AG04450 (cell line): Measurements from ENCODE around the gene CHRNA7. TPM values are rescaled to one million over a fixed set of nuclear protein-coding genes. Genes with fewer than 3 reads are reported as not detected.
"Not testable (repeated sequence)": the region's sequence is repeated elsewhere in the genome, so short reads cannot be mapped to it uniquely, and the experiment has no call there.

Source experiments
- CTCF ChIA-PET: fragments of 300-600, 350-600 bp; formaldehyde crosslinking; extraction: SDS; loops from one replicate; lab custom pipeline; 2022; ENCODE audit warnings: antibody characterized with exemption, inconsistent platforms; lab: Charles Lee
- POLR2A ChIA-PET: fragments of 350-600 bp; formaldehyde crosslinking; extraction: SDS; loops from one replicate; lab custom pipeline; 2021; ENCODE audit warnings: antibody characterized with exemption, inconsistent platforms; lab: Yijun Ruan, JAX
- DNase-seq: peaks from one replicate; pipeline ENCODE4 v3.0.0-alpha.2; 2011; ENCODE audit warnings: low read depth, low spot score
- H3K27ac ChIP-seq: one replicate; pipeline ENCODE4 v1.5.1; 2012; ENCODE audit warnings: low read depth, low read length, control low read depth
- H3K27me3 ChIP-seq: one replicate; pipeline ENCODE4 v1.6.0; 2012; ENCODE audit warnings: low read length; ENCODE audit not compliant: control insufficient read depth, insufficient read depth
- H3K4me3 ChIP-seq: 2 replicates; pipeline ENCODE4 v1.5.1; 2011; ENCODE audit warnings: mild to moderate bottlenecking, low read depth, low read length, control low read depth
- H3K9me3 ChIP-seq: 2 replicates; pipeline ENCODE4 v1.5.1; 2012; ENCODE audit warnings: low read length; ENCODE audit not compliant: control insufficient read depth, insufficient read depth
- CTCF ChIP-seq: IDR thresholded peaks from 2 replicates; pipeline ENCODE4 v1.5.1; 2011; ENCODE audit warnings: low read depth, low read length, control low read depth, inconsistent platforms
- polyA plus RNA-seq: library from polyadenylated mRNA; depleted of rRNA; stranded (reverse); fragments of >200 nt; gene quantifications from 2 replicates; pipeline ENCODE4 v1.2.3, GENCODE V29; 2011

CHRNA7 gene
- polyA plus RNA-seq, 1 experiment: 0.27 TPM

GRCh38 chr15:32152574-32152973, 122.3 kb downstream of the CHRNA7 start:
- no peak for DNase-seq
- CTCF ChIA-PET: no interaction called here
- no peaks in the 10 kb centered on the region for H3K27me3 ChIP-seq

DNA sequence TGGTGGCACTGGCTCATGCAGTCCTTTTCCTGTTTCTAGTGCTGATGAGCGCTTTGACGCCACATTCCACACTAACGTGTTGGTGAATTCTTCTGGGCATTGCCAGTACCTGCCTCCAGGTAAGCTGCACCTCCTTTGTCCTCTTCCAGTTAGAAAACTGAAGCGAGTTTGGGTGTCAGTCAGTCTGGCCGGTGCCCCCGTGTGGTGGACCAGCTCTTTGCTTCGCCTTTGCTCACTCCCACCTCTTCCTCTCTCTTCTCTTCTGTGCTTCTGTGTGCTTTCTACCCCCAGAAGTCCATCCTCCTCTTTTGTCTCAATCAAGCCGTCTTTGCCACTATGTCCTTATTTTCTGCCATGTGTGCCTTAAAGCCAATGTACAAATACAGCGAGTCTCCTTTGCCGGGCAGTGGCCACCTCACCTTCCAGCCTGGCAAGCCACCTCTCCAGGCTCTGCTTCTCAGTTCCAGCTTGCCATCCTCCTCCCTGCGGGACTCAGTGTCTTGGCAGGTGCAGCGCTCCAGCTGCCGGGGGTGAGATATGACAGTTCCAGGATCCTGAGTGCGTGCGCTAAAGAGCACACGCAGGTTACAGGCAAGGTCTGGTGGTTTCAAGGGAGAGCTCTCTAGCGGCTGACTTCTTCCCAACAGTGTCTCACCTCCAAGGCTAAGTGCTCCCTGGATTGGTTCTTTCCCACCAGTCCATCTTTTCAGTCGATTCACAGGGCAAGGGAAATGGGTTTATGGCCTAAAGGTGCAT, 123.7 kb downstream of the CHRNA7 start:
- H3K4me3 ChIP-seq, CTCF ChIA-PET, DNase-seq, H3K9me3 ChIP-seq, H3K27ac ChIP-seq, POLR2A ChIA-PET, H3K27me3 ChIP-seq: not testable (repeated sequence)

More at GRCh38 chr15:32152574-32152973, 122.3 kb downstream of the CHRNA7 start:
- no peak overlapping the region for H3K4me3 ChIP-seq
- no peaks in the 10 kb centered on the region; the same call in 1 of the 2 replicates for H3K9me3 ChIP-seq
- POLR2A ChIA-PET: no interaction called here
- no peak for TF ChIP-seq CTCF
- H3K27ac ChIP-seq: no peak overlapping the region

DNA sequence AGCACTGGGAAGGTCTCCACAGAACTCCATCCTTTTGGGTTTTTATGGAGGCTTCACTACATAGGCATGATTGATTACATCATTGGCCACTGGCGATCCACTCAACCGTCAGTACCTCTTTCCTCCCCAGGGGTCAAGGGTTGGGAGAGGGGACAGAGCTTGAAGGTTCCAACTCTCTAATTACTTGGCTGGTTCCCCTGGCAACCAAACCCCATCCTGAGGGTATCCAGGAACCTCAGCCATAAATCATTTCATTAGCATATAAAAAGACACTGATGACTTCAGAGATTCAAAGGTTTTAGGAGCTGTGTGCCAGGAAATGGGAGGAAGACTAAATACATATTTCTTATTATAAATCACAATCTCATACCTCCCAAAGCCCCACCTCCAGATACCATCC, 131.8 kb downstream of the CHRNA7 start:
- CTCF ChIA-PET, H3K9me3 ChIP-seq, POLR2A ChIA-PET, DNase-seq, H3K4me3 ChIP-seq, H3K27ac ChIP-seq, H3K27me3 ChIP-seq: not testable (repeated sequence)

GRCh38 chr15:32164065-32164464, 133.8 kb downstream of the CHRNA7 start:
- H3K9me3 ChIP-seq, H3K27me3 ChIP-seq, POLR2A ChIA-PET, CTCF ChIA-PET, DNase-seq, H3K27ac ChIP-seq, H3K4me3 ChIP-seq: not testable (repeated sequence)

GRCh38 chr15:32164747-32165146, 134.4 kb downstream of the CHRNA7 start:
- H3K27ac ChIP-seq, H3K27me3 ChIP-seq, CTCF ChIA-PET, H3K4me3 ChIP-seq, POLR2A ChIA-PET, DNase-seq, H3K9me3 ChIP-seq: not testable (repeated sequence)

DNA sequence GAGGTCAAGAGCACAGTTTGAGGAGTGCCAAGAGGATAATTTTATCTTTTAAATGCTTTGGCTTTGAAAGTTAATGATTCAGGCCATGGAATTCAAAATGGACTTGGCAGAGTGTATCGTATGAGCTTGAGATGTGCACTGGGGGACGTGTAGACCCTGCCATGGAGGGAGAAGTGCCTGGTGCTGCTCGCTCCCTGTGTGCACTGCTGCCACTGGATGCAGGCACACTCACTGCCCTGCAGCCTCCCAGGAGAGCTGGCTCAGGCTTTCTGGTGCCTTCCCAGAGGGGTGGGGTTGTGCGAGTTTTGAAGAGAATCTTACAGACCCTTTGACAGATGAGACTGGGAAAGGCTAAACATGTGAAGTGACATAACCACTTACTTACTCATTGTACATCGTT, 135.5 kb downstream of the CHRNA7 start:
- POLR2A ChIA-PET, H3K4me3 ChIP-seq, H3K9me3 ChIP-seq, CTCF ChIA-PET, DNase-seq, H3K27me3 ChIP-seq, H3K27ac ChIP-seq: not testable (repeated sequence)

- CTCF ChIA-PET, H3K4me3 ChIP-seq, H3K27me3 ChIP-seq, H3K27ac ChIP-seq, DNase-seq, POLR2A ChIA-PET, H3K9me3 ChIP-seq: not testable (repeated sequence)
These were observed 136.0 kb downstream of the CHRNA7 start for GRCh38 chr15:32166270-32166669.

DNA sequence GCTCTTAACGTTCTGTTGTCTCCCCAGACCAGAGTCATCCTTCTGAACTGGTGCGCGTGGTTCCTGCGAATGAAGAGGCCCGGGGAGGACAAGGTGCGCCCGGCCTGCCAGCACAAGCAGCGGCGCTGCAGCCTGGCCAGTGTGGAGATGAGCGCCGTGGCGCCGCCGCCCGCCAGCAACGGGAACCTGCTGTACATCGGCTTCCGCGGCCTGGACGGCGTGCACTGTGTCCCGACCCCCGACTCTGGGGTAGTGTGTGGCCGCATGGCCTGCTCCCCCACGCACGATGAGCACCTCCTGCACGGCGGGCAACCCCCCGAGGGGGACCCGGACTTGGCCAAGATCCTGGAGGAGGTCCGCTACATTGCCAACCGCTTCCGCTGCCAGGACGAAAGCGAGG, 137.6 kb downstream of the CHRNA7 start:
- H3K4me3 ChIP-seq, H3K9me3 ChIP-seq, CTCF ChIA-PET, DNase-seq, H3K27ac ChIP-seq, H3K27me3 ChIP-seq, POLR2A ChIA-PET: not testable (repeated sequence)

- H3K9me3 ChIP-seq, H3K4me3 ChIP-seq, DNase-seq, H3K27ac ChIP-seq, CTCF ChIA-PET, POLR2A ChIA-PET, H3K27me3 ChIP-seq: not testable (repeated sequence)
These were observed 150.3 kb downstream of the CHRNA7 start for GRCh38 chr15:32180579-32180978.

- H3K27me3 ChIP-seq, POLR2A ChIA-PET, H3K9me3 ChIP-seq, DNase-seq, H3K27ac ChIP-seq, H3K4me3 ChIP-seq, CTCF ChIA-PET: not testable (repeated sequence)
These were observed 163.5 kb downstream of the CHRNA7 start for GRCh38 chr15:32193780-32194179.

DNA sequence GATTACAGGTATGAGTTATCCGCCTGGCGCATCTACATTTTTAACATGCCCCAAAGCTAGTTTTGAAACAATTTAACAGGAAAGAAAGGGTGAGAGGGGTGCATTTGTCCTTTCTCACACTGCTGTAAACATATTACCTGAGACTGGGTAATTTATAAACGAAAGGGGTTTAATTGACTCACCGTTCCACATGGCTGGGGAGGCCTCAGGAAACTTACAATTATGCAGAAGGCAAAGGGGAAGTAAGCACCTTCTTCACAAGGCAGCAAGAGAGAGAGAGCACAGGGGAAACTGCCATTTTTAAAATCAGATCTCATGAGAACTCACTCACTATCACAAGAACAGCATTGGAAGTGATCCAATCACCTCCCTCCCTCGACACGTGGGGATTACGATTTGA, 165.9 kb downstream of the CHRNA7 start:
- DNase-seq, H3K4me3 ChIP-seq, H3K27me3 ChIP-seq, CTCF ChIA-PET, H3K27ac ChIP-seq, H3K9me3 ChIP-seq, POLR2A ChIA-PET: not testable (repeated sequence)
